Amniotic epithelial cell (primary cell): ENCODE measurements around the gene MMP28.

Experiments
- DNase-seq: peaks from one replicate; pipeline ENCODE4 v3.0.0-alpha.2; 2010; ENCODE audit warnings: low read depth

MMP28 gene

GRCh38 chr17:35725058-35725457 lies 70.4 kb downstream of the MMP28 start:
- DNase-seq = no peak

- no peak for DNase-seq
These were observed 71.7 kb downstream of the MMP28 start for GRCh38 chr17:35723735-35724134.

GRCh38 chr17:35717475-35717874 lies 78.0 kb downstream of the MMP28 start:
- peak; percentile 59 for DNase-seq

GRCh38 chr17:35716897-35717465 lies 78.5 kb downstream of the MMP28 start:
- peak; percentile 84 for DNase-seq

- DNase-seq = no peak
These were observed 79.3 kb downstream of the MMP28 start for GRCh38 chr17:35716173-35716572.
